Ramos (cell line): ENCODE data around the gene SART3.

ENCODE experiments used
- in situ Hi-C: fragments of 300-500 bp; cut with MboI; formaldehyde crosslinking; loops from one replicate; pipeline ENCODE4 v1.14.3; 2022; ENCODE audit warnings: low sequenced_read_pairs; ENCODE audit not compliant: unreplicated experiment

Gene SART3, protein sequence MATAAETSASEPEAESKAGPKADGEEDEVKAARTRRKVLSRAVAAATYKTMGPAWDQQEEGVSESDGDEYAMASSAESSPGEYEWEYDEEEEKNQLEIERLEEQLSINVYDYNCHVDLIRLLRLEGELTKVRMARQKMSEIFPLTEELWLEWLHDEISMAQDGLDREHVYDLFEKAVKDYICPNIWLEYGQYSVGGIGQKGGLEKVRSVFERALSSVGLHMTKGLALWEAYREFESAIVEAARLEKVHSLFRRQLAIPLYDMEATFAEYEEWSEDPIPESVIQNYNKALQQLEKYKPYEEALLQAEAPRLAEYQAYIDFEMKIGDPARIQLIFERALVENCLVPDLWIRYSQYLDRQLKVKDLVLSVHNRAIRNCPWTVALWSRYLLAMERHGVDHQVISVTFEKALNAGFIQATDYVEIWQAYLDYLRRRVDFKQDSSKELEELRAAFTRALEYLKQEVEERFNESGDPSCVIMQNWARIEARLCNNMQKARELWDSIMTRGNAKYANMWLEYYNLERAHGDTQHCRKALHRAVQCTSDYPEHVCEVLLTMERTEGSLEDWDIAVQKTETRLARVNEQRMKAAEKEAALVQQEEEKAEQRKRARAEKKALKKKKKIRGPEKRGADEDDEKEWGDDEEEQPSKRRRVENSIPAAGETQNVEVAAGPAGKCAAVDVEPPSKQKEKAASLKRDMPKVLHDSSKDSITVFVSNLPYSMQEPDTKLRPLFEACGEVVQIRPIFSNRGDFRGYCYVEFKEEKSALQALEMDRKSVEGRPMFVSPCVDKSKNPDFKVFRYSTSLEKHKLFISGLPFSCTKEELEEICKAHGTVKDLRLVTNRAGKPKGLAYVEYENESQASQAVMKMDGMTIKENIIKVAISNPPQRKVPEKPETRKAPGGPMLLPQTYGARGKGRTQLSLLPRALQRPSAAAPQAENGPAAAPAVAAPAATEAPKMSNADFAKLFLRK

DNA sequence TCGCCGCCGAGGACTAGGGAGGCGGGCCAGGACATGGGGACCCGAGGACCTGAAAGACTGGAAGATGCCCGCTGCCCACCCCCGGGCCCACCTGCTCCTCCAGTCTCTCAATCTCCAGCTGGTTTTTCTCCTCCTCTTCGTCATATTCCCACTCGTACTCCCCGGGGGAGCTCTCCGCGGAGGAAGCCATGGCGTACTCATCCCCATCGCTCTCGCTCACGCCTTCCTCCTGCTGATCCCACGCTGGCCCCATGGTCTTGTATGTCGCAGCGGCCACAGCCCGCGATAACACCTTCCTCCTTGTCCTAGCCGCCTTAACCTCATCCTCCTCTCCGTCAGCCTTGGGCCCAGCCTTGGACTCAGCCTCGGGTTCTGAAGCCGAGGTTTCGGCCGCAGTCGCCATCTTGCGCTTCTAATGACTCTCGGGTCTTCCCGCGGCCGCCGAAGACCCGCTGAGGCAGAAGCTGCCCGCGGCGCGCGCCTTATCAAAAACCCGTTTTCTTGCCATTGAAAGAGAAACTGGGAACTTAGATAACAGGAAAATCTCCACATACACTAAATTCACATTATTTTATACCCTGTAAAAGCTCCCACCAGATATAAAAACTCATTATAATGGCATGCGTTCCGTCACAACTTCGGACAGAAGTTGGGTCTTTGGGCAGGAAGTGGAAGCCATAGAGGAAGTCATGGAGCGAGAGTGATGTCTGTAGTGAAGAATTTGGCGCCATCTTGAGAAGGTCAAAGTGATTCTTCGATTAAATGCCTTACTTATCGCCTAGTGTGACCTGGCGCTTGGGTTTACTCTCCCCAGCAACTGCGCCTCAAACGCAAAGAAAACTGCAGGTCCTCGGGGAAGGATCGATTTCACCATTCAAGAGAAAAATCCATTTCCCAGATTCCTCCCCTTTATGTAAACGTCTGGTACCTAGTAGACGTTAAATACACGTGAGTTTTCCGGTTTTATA is at the start of gene SART3:
Gene SART3, minus strand, starts transcription at position 422 of the 968 bp plus-strand sequence. Its CDS starts 19 bp downstream, at position 403.
- in situ Hi-C loops, result loop anchor here (10.0 kb wide), 1 partner anchor 534 kb away; the partner anchor contains the start of genes ALKBH2 and UNG

DNA sequence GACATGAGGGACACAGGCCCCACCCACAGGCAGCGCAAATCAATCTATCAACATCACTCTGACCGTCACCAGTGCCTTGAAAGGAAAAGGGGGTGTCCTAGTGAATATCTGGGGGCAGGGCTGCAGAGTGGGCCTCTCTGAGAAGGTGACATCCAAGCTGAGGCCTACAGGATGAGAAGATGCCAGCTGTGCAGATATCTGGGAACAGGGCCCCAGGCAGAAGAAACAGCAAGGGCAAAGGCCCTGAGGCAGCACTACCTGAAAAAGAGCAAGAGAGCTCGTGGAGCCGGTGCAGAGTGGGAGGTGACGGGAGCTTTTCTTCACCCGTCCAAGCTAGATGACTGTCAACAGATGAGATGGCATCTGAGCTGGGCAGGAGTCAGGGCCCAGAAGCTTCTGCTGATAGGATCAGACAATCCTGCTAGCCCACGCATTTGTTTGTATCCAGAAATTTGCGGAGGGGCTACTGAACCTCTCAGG is 49.4 kb upstream of the SART3 start:
- in situ Hi-C loops, result no loop called here

GRCh38 chr12:108609537-108610335 is 48.8 kb upstream of the SART3 start:
- in situ Hi-C loops, result no loop called here

DNA sequence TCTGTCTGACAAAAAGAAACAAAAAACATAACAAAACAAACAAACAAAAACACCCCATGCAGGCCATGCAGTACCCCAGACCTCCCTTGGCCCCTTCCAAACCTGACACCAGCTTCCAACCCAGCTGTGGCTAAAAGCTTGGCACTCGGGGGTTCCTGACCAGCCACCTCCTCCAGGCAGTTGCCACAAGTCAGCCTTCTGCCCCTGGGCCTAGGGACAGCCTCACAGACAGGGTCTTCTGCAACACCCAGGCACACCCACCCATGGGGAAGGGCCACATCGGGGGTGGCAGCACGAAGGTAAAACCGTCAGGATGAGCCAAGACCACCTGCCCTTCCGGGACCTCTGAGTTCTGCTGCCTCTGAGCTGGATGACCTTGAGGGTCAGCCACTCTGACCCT is 47.6 kb upstream of the SART3 start:
- in situ Hi-C loops, result no loop called here

DNA sequence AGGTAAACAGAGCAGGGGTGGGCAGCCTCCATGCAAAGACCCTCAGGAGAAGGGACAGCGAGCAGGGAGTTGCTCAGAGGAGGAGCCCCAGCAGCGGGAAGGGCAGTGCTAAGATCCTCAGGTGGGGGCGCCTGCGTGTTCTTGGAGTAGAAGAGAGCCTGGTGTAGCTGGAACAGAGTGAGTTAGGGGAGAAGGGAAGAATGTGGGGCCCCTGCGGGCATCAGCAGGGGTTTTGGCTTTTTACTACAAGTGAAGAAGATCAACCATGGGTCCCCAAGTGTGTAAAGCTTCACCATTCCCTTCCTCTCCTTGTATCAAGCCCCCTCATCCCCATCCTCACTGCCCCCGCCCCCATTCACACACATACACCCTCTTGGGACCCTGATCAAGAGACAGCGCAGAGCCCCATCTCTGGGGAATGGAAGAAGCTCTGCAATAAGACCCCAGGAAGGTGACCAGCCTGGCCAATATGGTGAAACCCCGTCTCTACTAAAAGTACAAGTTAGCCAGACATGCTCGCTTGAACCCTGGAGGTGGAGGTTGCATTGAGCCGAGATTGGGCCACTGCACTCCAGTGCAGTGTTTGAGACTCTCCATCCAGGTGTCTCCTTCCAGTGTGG is 47.1 kb upstream of the SART3 start:
- in situ Hi-C loops, result no loop called here

DNA sequence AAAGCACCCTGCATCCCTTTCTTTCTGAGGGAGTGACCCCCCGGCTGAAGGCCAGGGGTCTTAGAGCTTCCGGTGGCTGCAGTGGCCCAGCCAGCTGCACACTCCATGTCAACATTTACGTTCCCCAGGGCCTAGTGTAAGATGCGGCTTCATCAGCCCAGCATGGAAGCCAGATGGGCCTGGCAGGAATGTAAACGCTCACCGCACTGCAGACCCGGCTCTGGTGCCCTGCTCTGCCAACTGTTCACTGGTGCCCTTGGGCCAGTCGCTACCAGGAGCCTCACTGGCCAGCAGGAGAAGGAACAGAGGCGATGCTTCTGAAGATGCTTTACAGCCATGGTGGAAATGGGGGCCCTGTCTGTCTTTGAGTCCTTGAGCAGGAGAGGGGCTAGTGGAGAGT is 45.5 kb upstream of the SART3 start:
- in situ Hi-C loops, result no loop called here

GRCh38 chr12:108605690-108606406 is 44.9 kb upstream of the SART3 start:
- in situ Hi-C loops, result no loop called here

GRCh38 chr12:108605000-108605689 is 44.2 kb upstream of the SART3 start:
- in situ Hi-C loops, result no loop called here

- in situ Hi-C loops, result no loop called here
Measured at GRCh38 chr12:108604208-108604941, 43.4 kb upstream of the SART3 start.

GRCh38 chr12:108603743-108604142 is 42.8 kb upstream of the SART3 start:
- in situ Hi-C loops, result no loop called here

DNA sequence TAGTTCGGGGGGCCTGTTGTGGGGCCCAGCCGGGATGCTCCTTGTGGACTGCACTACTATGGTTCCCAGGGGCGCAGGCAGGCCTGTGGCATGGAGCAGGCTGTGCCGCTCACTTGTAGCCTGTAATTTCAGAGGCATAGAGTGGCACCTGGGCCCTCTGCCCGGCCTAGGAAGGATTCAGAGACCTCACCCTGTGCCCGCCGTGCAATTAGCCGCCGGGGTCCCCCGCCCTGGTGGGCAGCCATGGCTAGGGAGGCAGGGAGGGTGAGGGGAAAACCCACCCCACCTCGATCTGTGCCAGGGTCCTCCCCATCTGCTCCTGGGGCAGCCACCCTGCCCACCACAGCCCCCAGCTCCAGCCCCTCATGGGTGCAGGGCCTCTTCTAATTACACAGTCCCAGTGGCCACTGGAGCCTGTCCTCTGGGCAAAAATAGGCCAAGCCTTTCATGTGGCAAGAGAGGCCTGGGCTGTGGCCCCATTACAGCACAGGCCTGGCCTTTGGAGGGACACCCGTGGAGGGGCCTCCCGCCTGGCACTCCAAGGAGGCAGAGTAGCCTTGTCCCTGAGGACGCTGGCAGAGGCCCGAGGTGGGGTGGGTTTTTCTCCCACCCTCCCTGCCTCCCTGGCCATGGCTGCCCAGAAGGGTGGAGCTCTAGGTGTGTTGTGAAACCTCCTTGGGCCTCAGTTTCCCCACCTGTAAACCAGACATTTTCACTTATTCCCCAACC is 42.2 kb upstream of the SART3 start:
- in situ Hi-C loops, result no loop called here

- in situ Hi-C loops, result no loop called here
Measured at GRCh38 chr12:108602209-108602705, 41.3 kb upstream of the SART3 start.

GRCh38 chr12:108600702-108601007 is 39.7 kb upstream of the SART3 start:
- in situ Hi-C loops, result no loop called here

DNA sequence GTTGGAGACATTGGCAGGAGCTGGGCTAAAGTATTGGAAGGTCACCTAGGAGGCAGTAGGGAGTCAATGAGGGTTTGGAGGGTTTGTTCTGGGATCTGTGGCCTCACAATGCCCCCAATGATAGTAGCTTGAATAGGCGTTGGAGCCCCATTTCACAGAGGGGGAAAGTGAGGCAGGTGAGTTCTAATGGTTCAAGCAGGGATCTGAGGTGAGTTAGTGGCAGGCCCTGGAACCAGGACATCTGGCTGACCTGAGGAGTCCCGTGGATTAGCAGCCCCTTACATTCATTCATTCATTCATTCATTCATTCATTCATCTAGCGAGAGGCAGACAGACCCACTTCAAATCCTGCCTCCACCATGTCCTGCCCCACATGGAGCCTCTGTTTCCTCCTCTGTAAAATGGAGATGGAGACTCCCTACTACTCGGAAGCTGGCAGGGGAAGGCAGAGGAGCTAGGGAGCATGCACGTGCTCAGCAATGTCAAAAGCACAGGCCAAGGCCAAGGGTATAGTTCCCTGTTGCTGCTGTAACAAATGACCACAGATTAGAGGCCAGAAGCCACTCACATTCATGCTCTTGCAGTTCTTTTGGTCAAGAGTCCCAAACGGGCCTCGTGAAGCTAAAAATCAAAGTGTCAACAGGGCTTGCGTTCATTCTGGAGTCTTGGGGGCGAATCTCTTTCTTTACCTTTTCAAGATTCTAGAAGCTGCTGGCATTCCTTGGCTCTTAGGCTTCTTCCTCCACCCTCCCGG is 39.2 kb upstream of the SART3 start:
- in situ Hi-C loops, result no loop called here

- in situ Hi-C loops, result no loop called here
Measured at GRCh38 chr12:108599541-108599940, 38.6 kb upstream of the SART3 start.
